ENCODE measurements around the gene DPH6.
"Not testable (repeated sequence)": the region's sequence is repeated elsewhere in the genome, so short reads cannot be mapped to it uniquely, and the experiment has no call there.

Gene DPH6

DNA sequence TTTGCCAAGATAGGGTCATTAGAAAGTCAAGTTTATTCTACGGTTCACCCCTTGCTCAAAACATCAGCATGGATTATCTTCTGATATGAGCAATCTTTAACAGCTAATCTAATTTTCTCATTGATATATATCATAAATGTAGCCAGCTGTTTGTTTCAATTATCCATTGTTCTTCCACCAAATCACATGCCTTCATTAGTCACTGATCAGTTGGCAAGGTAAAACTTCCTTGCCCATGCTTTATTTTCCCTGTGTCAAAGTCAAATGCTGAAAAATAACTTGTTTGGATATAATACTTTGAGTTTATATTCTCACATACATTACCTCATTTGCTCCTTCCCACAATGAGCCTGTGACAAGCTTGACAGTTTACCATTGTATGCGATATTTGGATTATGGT, 60.6 kb downstream of the DPH6 start:
- no peak for DNase-seq (ENCODE audit: low read depth)

DNA sequence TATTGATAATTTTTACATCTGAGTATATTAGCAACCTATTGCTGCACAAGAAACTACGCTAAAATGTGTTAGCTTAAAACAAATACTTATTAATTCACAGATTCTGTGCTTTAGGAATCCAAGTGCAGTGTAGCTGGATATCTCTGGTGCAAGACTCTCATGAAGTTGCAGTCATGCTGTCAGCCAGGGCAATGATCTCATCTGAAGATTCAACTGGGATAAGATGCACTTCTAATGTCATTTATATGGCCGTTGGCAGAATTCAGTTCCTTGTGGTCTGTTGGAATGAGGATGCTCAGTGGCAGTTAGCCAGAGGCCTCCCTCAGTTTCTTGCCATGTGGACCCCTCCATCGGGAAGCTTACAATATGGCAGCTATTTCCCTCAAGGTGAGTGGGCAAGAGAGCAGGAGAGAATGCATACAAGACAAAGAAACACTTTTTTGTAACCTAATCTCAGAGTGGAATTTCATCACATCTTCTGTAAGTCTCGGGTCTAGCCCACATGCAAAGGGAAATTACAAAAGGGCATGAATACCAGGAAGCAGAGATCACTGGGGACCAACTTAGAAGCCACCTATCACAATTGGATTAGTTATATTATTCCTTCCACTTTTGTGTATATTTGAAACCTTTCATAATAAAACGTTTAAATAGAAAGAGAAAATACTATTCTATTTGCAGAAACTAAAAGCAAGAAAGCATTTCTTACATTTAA, 61.6 kb downstream of the DPH6 start:
- DNase-seq (ENCODE audit: low read depth): no peak

DNA sequence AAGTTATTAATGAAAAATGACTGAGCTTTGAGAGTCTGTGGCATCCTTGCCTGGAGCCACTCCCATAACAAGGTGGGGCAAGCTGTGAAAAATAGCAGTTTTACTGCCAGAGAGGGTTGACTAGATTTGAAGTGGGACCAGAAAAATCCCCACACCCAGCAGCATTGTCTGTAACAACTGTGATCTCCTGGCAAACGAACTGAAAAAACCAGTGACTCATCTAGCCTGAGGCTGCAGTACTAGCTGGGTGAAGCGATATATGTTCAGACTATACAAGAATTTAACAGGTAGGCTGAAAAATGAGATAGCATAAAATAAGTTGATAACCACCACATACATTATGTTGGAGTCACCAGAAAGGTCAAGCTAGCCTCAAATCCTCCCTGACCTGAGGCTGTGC, 64.0 kb downstream of the DPH6 start:
- no peak for DNase-seq (ENCODE audit: low read depth)

- DNase-seq (ENCODE audit: low read depth): no peak
These were observed 64.9 kb downstream of the DPH6 start for GRCh38 chr15:35481064-35481463.

DNA sequence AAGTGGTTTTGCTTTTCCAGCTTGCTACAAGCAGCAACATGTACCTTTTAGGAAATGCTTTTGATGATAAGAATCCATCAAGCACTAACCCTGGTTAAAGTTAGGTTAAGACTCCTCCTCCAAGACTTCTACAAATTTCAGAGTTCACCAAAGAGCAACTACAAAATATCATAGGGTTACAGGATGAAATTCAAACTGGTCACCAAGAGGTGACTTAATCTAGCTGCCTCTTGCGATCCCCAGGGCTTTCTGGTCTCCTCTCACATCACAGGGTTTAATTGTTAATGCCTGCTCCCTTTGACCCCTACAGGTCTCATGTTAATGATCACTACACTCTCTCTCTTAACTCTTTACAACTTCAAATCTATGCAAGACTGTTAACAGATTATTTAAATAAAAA, 66.5 kb downstream of the DPH6 start:
- DNase-seq (ENCODE audit: low read depth): no peak

DNA sequence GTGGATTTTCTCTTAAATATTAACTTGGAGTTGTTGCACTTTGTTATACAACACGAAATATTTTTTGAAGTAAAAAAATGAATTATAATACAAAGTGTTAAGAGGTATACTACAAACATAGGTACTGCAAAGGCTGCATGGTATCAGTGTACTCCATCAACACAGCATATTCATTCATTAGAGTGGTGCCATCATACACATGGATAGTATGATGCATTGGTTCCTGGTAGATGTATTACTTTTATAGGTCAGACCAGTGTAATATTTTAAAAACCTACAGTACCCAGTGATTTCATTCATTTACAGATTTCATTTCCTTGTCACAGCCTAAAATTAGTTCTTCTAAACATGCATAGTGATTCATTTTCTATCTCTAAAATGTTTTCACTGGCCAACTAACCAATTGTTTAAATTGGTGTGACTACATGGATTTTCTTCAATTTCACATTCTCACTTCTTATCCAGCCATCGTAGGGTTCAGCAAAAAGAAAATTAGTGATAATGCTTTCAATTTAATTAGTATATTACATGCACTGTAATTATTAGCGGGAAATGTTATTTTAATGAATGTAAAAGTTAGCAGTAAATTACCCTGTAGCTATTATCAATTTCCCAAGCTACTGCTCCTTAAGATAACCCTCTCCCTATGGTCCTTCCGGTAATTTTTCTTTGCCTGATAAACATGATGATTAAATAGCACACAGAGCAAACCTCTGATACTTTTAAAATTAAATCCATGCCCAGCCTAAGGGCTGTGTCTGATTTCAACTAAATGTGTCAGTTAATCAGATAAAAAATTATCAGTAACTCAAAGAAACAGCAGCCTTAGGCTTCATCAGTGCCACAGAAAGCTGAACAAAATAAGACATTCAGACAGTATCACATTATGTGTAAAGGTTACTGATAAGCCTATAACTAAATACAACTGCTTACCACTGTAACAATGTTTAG, 68.4 kb downstream of the DPH6 start:
- no peak for DNase-seq (ENCODE audit: low read depth)

GRCh38 chr15:35471024-35471423, 74.9 kb downstream of the DPH6 start:
- DNase-seq (ENCODE audit: low read depth): no peak

GRCh38 chr15:35470441-35470840, 75.5 kb downstream of the DPH6 start:
- no peak for DNase-seq (ENCODE audit: low read depth)

GRCh38 chr15:35466476-35466875, 79.5 kb downstream of the DPH6 start:
- no peak for DNase-seq (ENCODE audit: low read depth)

GRCh38 chr15:35465783-35466182, 80.2 kb downstream of the DPH6 start:
- no peak for DNase-seq (ENCODE audit: low read depth)

DNA sequence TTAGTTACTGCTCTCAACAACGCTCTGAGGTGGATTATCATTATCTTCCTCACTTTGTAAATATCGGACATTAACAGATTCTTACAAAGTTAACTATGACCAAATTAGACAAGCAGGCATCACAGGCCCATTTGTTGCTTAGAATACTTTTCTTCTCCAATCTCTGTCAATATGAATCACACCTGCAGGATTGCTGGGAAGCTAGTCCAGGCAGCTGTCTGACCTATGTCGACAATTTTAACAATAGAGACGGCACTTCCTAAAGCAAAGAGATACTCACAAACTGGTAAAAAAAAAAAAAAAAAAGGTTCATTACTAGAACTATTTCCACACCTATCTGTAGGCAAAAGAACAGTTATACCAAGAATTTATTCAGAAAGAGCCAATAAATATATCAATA, 85.3 kb downstream of the DPH6 start:
- no peak for DNase-seq (ENCODE audit: low read depth)

DNA sequence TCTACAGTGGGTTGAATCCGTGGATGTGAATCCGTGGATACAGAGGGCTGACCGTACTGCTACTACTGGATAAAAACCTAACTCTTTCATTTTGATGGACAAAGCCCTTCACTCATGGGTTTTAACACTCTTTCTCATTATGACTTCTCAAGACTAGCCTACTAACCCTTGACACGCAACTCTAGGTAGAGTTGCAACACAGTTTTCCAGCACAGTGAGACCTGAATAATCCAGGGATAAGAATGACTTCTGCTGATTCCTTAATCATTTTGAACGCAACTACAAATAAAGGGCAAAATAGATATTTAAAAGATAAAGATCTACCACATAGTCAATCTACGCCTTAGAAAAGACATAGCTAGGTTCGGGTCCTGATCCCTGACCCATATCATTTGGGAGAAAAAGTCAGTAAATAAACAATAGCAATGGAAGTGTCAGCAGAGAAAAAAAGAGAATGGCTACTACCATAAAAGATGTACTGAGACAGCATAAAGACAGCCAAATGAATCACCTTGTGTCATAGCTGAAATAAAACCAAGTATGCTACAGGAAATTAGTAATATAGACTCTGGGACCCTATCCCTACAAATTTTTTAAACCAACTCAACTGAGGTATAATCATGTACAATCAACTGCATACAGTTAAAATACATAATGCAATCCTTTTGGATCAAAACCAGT, 87.6 kb downstream of the DPH6 start:
- no peak for DNase-seq (ENCODE audit: low read depth)

- DNase-seq (ENCODE audit: low read depth): no peak
These were observed 90.8 kb downstream of the DPH6 start for GRCh38 chr15:35455201-35455600.

DNA sequence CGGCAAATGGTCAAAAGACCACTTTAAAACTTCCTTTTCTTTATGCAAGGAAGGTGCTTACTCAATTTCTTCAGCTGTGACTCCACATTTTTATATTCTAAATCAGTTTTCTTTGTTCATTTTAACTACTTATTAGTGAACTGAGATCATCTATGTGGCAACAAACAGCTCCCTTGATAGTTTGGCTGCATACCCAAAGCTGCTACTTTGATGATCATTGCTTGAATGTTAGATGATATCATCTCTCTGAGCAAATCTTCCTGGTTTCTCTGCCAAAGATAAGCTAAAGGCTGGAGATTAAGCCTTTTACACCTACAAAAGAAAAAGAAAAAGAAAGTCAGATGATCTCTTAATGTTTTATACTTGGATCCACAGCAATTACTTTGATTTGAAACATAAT, 95.5 kb downstream of the DPH6 start:
- DNase-seq (ENCODE audit: low read depth): no peak

DNA sequence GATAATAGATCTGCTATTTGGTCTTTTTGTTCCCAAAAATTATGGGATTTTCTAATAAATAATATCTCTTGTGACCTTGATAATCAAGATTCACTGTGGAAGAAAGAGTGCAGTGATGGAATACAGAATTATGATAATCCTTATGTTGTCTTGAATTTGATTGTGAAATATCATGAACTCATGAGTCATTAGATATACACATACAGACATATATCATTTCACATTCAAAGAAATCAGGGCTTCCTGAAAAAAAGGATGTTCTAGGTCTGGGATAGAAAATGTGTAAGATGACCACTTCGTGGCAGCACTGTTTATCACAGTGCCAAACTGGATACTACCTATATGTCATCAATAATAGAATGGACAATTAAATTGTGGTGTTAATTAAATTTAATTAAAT, 97.7 kb downstream of the DPH6 start:
- no peak for DNase-seq (ENCODE audit: low read depth)

- DNase-seq (ENCODE audit: low read depth): no peak
These were observed 100.1 kb downstream of the DPH6 start for GRCh38 chr15:35445891-35446290.

- no peak for DNase-seq (ENCODE audit: low read depth)
These were observed 101.3 kb downstream of the DPH6 start for GRCh38 chr15:35444557-35445204.

DNA sequence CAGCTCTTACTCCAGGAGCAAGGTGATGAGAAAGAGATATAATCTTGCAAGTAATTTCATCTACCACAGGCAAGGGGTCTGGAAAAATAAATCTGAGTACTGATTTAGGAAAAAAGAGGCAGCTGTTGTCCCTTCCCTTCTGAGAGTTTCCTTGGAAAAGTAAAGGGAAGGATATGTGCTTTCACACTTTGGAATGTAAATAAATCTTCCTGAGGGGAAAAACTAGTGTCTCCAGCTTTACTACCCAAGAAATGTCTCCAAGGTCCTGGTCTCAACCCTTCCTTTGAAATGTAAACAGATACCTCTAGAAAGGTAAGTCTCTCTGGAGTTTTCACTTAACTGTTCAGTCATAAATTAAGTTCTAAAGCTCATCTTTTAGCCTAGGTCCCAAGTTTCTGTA, 102.6 kb downstream of the DPH6 start:
- no peak for DNase-seq (ENCODE audit: low read depth)

DNA sequence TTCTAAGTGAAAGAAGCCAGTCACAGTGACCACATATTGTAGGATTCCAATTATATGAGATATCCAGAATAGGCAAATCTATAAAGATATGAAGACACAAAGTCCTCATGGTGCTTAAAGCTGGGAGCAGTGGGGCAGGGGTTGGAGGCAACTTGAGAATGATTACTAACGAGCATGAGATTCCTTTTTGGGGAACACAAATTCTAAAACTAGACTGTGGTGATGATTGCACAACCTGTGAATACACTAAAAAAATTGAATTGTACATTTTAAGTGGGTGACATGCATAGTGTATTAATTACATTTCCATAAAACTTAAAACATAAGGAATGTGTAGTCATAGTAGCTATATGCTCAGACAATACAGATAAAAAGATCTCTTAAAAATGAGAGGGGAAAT, 103.2 kb downstream of the DPH6 start:
- DNase-seq (ENCODE audit: low read depth): no peak

DNA sequence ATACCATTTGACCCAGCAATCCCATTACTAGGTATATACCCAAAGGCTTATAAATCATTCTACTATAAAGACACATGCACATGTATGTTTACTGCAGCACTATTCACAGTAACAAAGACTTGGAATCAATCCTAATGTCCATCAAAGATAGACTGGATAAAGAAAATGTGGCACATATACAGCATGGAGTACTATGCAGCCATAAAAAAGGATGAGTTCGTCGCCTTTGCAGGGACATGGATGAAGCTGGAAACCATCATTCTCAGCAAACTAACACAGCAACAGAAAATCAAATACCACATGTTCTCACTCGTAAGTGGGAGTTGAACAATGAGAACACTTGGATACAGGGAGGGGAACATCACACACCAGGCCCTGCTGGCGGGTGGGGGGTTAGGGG, 104.7 kb downstream of the DPH6 start:
- not testable (repeated sequence) for DNase-seq (ENCODE audit: low read depth)

- no peak for DNase-seq (ENCODE audit: low read depth)
These were observed 105.7 kb downstream of the DPH6 start for GRCh38 chr15:35440265-35440664.

- DNase-seq (ENCODE audit: low read depth): no peak
These were observed 106.7 kb downstream of the DPH6 start for GRCh38 chr15:35439291-35439690.
